Urothelium cell line (cell line): Measurements from ENCODE around the gene RALA.
"Not testable (repeated sequence)": the region's sequence is repeated elsewhere in the genome, so short reads cannot be mapped to it uniquely, and the experiment has no call there.

ENCODE experiments used
- DNase-seq: peaks from one replicate; pipeline ENCODE4 v3.0.0; 2011; ENCODE audit warnings: low spot score, mixed read lengths
- FAIRE-seq: peaks from 2 replicates; lab custom pipeline; 2011; peaks lifted over from hg19 to GRCh38; lab: Jason Lieb, UNC

The RALA gene

DNA sequence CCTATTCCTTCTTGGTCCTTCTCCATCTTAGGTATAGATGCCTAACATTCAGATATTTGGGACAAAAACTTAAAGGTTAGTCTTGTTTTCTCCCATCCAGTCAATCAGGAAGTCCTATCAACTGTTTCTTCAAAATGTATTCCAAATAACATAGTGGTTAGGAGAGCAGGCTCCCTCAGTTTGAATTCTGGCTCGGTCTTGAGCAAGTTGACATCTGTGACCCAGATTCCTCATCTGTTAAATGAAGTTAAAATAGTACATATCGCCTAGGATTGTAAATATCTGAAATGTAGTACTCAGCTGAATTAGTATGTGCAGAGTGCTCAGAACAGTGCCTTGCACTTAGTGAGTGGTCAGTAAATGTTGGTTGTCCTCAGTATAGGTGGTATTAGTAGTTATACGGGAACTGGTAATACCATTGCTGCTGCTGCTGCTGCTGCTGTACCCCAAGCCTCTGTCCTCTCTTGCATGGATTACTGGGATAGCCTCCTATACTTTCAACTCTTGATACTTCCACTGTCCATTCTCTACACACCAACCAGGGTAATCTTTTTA is 58.6 kb downstream of the RALA start:
- FAIRE-seq: no peak
- DNase-seq: no peak

DNA sequence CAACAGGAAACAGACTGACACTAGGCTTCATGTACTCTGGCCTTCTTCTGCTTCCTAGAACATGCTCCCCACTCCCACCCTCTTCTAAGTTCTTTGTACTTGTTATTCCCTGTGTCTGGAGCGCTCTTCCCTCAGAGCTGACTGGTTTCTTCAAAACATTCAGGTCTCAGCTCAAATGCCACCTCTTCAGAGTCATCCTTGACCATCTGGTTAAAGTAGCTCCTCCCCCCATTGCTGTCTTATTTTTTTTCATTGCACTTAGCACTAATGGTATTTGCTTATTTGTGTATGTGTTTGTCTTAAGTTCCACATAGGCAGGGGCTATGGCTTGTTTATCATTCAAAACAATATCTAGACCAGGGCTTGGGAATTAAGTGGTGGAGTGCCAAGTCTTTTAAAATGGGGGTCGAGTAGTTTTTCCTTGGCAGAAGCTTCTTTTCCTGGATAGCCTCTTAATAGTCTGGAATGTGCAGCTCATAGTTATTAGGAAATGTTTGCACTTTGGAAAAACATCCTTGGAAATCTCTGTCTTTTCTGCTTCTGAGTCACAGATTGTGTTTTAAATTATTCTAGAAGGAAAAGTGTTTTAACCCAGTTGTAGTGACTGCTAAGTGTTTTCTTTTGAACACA is 60.0 kb downstream of the RALA start:
- FAIRE-seq: no peak

GRCh38 chr7:39686261-39686924 is 63.0 kb downstream of the RALA start:
- FAIRE-seq (no peak), DNase-seq (no peak)

More for the DNA sequence above, 60.0 kb downstream of the RALA start:
- DNase-seq: no peak

DNA sequence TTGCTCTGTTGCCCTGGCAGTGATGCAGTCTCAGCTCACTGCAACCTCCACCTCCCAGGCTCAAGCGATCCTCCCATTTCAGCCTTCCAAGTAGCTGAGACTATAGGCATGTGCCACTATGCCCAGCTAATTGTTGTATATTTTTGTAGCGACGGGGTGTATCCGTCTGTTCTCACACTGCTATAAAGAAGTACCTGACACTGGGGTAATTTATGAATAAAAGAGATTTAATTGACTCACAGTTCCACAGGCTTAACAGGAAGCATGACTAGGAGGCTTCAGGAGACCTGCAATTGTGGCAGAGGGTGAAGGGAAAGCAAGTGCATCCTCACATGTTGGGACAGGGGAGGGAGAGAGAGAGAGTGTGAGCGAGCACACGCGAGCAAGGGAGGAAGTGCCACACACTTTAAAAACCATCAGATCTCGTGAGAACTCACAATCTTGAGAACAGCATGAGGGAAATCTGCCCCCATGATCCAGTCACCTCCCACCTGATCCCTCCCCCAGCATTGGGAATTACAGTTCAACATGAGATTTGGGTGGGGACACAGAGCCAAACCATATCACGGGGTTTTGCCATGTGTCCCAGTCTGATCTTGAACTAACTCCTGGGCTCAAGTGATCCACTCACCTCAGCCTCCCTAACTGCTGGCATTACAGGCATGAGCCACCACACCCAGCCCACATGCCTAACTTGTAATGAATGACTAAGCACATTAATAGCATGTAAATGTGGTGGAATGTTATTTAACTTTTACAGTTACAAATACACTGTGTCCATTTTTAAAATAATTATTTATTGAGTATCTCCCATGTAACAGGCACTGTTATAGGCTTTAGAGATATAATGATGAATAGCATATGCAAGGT is 65.5 kb downstream of the RALA start:
- DNase-seq (no peak), FAIRE-seq (no peak)

DNA sequence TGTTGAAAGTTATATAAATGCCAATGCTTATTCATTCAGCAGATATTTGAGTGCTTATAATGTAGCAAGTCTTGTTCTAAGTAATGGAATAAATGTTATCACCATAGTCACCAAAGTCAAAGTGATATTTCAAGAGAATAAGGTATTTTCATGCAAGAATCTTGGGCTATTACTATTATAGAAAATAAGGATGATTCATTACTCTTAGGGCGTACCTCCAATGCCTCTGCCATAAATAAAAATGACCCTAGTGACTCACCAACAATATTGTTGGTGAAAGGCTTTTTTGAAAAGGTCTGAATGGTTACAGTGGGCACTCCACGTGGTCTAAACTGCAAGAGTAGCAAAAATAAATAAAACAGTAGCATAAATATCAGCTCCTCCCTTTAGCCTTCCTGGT is 68.4 kb downstream of the RALA start:
- FAIRE-seq (no peak), DNase-seq (no peak)

DNA sequence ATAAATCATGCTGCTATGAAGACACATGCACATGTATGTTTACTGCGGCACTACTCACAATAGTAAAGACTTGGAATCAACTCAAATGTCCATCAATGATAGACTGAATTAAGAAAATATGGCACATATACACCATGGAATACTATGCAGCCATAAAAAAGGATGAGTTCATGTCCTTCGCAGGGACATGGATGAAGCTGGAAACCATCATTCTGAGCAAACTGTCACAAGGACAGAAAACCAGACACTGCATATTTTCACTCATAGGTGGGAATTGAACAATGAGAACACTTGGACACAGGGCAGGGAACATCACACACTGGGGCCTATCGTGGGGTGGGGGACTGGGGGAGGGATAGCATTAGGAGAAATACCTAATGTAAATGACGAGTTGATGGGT is 69.7 kb downstream of the RALA start:
- not testable (repeated sequence) for DNase-seq, FAIRE-seq

GRCh38 chr7:39693812-39694211 is 70.4 kb downstream of the RALA start:
- FAIRE-seq (no peak), DNase-seq (no peak)

DNA sequence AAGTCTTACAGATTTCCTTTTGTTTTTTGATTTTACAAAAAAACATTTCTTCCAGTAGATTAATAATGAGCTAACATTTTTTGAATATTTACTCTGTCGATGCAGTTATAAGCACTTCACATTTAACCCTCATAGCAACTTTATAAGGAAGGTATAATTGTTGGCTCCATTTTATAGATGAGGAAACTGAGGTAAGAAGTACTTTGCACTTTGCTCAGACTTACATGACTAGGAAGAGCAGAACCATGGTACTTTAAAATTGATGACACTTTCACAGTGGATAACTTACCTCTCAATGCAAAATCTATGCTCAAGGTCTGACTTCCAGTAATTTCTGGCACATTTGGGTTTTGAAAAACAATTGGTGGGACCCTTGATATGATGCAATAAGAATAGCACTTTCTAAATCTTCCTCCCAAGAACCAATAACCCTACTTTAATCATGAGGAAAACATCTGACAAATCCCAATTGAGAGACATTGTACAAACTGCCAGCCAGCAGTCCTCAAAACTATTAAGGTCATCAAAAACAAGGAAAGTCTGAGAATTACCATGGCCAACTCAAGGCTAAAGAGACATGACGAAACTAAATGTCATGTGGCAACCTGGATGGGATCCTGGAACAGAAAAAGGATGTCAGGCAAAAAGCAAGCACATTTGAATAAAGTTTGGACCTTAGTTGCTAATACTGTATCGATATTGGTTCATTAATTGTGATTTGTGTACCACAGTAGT is 72.6 kb downstream of the RALA start:
- FAIRE-seq: peak; percentile 27
- DNase-seq: no peak

DNA sequence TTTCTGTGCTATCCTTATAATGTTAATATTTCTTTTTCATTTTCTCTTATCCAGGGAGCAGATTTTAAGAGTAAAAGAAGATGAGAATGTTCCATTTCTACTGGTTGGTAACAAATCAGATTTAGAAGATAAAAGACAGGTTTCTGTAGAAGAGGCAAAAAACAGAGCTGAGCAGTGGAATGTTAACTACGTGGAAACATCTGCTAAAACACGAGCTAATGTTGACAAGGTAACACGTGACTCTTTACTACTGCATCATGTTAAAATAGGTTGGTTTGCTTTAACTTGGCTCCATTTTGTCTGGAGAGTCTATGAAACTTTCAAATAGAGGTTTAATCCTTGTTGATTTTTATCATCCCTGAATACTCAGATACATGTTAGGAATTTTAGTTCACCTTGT is 73.3 kb downstream of the RALA start:
- no peak for FAIRE-seq
- DNase-seq: no peak

DNA sequence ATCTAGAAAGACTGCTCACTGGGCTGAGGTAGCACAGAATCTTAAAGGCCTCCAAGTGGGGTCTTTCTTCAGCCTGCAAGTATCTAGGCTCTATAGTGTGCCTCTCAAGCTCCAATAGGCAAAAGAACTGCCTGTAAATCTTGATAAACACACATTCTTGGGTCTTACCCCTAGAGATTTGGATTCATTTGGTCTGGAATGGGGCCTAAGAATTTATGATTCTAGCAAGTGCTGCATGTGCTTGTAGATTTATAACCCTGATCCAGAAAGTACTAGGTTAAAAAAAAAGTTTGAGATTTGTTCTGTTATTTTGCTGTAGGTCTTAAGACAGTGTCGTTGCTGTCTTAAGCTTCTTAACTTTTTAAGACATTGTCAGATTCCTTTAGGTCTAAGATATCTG is 74.1 kb downstream of the RALA start:
- DNase-seq (no peak), FAIRE-seq (no peak)

DNA sequence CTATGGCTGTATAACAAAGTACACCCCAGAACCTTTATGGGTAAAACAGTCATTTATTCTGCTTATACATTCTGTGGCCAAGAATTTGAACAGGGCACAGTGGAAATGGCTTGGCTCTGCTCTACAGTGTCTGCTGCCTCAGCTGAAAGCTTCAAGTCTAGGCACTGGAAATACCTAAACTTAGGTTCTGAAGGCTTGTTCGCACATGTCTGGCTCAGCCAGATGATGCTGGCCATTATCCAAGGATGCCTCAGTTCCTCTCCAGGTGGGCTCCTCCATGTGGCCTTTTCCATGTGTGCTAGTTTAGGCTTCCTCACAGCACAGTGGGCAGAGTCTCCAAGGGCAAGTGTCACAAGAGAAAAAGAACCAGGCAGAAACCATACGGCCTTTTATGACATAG is 76.8 kb downstream of the RALA start:
- DNase-seq (no peak), FAIRE-seq (no peak)

- FAIRE-seq: no peak
- no peak for DNase-seq
Observed at GRCh38 chr7:39700932-39701331, 77.6 kb downstream of the RALA start.

GRCh38 chr7:39702133-39702532 is 78.8 kb downstream of the RALA start:
- DNase-seq (no peak), FAIRE-seq (no peak)

DNA sequence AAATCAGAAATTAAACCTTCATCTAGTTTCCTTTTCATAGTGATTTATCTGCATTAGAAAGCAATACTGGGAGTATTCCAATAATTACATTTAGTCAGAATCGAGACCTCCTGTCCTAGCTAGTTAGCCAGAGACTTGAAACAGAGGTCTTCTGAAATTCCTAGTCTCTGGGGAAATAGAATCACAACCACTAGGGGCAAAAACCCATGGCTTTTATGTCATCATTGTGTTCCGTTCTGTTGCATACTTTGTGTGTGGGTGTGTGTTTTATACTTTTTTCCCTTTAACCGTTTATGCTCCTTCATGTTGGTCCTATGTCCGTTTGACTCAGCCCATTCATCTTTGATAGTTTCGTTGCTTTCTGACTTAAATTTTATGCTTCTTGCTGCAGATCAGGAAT is 79.8 kb downstream of the RALA start:
- DNase-seq (no peak), FAIRE-seq (no peak)

GRCh38 chr7:39709029-39709428 is 85.7 kb downstream of the RALA start:
- no peak for FAIRE-seq

DNA sequence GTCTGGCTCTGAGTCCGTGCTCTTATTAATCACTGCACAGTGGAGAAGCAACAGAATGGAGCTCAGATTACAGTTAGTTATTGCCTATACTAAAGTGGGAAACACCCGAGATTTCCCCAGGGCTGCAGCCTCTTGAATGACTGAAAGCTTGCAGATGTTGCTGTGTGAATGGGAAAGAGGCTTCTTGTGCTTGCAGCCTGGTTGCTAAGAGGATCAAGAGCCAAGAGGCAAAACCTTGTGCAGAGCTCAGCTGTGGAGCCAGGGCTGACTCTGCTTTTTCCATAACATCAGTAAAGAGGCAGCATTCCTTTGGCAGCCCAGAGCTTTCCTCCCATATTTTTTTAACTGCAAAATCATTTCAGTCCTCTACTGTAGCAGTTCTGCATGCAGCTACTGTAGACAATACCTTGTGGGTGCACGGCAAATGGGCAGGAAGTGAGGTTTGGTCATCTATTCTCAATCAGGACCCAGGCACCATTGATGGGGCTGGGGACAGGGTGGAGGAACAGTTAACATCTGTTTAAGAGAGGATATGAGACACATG is 86.5 kb downstream of the RALA start:
- DNase-seq (no peak), FAIRE-seq (no peak)

More at GRCh38 chr7:39709029-39709428, 85.7 kb downstream of the RALA start:
- no peak for DNase-seq

DNA sequence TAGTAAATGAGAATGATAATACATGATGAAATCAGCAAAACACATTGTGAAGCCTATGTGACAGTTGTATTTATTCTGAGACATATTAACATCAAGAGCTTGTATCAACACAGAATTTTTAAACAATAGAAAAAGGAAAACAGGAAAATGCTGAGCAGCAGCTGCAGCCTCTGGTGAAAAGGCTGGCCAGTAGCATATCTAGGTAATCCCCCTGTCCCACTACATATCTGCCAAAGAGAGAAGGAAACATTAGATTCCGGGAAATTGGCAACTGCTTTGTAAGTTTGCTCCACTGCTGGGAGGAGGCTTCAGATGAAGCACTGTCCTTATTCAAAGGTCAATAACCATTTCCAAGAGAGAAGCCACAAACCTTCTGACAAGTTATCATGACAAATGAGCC is 89.4 kb downstream of the RALA start:
- DNase-seq (no peak), FAIRE-seq (no peak)

GRCh38 chr7:39714447-39715091 is 91.2 kb downstream of the RALA start:
- FAIRE-seq (no peak), DNase-seq (no peak)

DNA sequence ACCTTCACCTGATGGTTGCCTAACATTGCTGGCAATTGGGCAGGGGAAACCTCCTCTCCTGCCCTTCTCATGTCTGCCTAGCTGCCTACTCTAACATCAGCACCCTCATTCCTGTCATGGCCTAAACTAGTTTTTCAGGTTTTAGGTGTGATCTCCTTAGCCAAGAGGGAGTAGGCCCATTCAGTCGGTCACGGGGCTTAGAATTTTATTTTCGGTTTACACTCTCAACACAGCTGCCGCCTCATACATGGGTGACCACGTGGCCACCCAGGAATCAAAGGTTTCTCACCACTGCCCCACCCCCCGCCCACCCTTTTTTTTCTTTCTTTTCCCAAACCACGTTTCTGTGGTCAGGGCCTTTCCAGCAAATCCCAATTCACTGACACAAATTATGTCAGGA is 97.2 kb downstream of the RALA start:
- no peak for FAIRE-seq
- peak; percentile 36 for DNase-seq

- no peak for DNase-seq
- FAIRE-seq: no peak
Observed at GRCh38 chr7:39721345-39721744, 98.0 kb downstream of the RALA start.
